Fibroblast of mammary gland (primary cell): ENCODE data around the gene CLASRP.

Experiments used
- DNase-seq: peaks from one replicate; pipeline ENCODE4 v3.0.0-alpha.2; 2010; ENCODE audit warnings: low read depth
- H3K4me3 ChIP-seq: 2 replicates; pipeline ENCODE4 v1.5.1; 2011; ENCODE audit warnings: low read depth, mild to moderate bottlenecking, low read length, moderate library complexity; ENCODE audit not compliant: control insufficient read depth
- TF ChIP-seq, protein P1 (sequence below): conservative IDR thresholded peaks from 2 replicates; pipeline ENCODE4 v1.5.1; 2011; ENCODE audit warnings: low read depth, low read length, inconsistent platforms; ENCODE audit not compliant: control insufficient read depth, insufficient read depth

Gene CLASRP

DNA sequence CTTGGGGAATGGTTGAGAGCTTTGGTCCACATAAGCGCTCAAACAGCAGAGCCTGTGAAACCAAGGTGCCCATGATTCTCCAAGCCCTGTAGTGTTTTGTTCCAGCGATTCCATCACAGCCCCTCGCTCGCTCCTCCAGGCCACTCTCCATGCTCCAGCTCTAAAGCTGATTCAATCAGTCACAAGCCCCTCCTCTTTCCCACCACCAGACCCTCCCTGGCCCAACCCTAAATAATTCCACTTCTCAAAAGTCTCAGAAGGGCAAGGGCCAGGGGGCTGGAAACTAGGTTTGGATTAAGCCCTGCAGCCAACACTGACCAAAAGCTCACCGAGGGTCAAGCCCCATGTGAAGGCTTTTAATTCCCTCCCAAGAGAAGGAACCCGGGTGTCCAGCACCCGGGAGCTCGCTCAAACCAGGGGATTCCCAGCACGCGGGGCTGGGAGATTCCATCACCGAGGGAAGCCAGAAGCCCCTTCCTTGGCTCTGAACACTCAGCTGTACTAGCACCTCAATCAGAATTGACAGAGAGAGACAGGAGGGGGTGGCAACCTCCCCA, 36.0 kb downstream of the CLASRP start:
- TF ChIP-seq, protein P1, sequence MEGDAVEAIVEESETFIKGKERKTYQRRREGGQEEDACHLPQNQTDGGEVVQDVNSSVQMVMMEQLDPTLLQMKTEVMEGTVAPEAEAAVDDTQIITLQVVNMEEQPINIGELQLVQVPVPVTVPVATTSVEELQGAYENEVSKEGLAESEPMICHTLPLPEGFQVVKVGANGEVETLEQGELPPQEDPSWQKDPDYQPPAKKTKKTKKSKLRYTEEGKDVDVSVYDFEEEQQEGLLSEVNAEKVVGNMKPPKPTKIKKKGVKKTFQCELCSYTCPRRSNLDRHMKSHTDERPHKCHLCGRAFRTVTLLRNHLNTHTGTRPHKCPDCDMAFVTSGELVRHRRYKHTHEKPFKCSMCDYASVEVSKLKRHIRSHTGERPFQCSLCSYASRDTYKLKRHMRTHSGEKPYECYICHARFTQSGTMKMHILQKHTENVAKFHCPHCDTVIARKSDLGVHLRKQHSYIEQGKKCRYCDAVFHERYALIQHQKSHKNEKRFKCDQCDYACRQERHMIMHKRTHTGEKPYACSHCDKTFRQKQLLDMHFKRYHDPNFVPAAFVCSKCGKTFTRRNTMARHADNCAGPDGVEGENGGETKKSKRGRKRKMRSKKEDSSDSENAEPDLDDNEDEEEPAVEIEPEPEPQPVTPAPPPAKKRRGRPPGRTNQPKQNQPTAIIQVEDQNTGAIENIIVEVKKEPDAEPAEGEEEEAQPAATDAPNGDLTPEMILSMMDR = no peak
- no peak for DNase-seq
- peak overlapping the region; percentile 43 for H3K4me3 ChIP-seq

GRCh38 chr19:45075301-45076028, 36.6 kb downstream of the CLASRP start:
- DNase-seq = peak; percentile 39
- TF ChIP-seq, protein P1 = no peak
- H3K4me3 ChIP-seq = peak overlapping the region; percentile 43

DNA sequence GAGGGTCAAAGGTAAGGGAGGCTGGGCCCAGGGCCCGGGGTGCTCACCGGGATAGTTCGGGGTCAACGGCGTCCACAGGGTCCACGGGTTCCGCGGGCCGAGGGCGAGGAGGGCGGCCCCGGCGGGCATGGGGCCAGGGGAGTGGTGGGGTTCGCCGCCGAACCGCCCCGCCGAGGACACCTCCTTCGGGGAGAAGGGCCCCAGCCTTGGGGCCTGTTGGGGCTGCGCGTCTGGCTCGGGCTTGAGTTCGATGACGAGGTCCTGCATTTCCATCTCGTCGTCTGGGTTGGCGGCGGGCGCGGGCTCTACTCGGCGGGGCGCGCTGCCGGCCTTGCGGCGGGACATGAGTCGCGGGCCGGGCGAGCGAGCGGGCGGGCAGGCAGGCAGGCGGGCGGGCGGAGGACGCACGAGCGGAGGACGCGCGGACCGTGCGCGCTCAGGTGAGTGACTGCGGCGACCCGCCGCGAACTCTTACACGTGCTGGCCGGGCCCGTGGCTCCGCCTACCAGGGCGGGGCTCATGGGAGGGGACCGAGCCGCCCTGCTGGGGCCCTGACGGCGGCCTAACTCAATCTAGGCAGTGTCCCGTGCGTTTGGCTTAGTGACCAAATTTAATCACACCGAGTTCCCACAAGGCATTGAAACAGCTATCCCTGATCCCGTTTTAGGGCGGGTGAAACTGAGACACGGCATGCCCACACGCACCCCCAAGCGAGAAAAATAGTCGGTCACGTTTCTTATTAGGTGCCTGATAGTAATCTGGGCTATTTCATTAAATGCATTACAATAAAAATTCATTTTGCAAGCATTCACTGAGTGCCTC, 37.4 kb downstream of the CLASRP start, which contains the start of gene ZNF296:
Gene ZNF296 (minus strand): TSS at position 450 of the 822 bp plus-strand sequence. CDS start 105 bp downstream, at position 345.
- DNase-seq = peak; percentile 31
- TF ChIP-seq, protein P1 = no peak
- peak within 1 kb of the TSS; percentile 43 for H3K4me3 ChIP-seq

- no peak overlapping the region for H3K4me3 ChIP-seq
- TF ChIP-seq, protein P1 = no peak
- no peak for DNase-seq
Observed at GRCh38 chr19:45076851-45077730, 38.2 kb downstream of the CLASRP start.

- TF ChIP-seq, protein P1 = no peak
- H3K4me3 ChIP-seq = peak overlapping the region; percentile 38
- no peak for DNase-seq
Observed at GRCh38 chr19:45078390-45079062, 39.7 kb downstream of the CLASRP start.
